ENCODE data around the gene DNAJC18. TPM values are rescaled to one million over a fixed set of nuclear protein-coding genes. Genes with fewer than 3 reads are reported as not detected.

Gene DNAJC18
- total RNA-seq, 1 experiment from 2014 or later = 12.5 TPM

- Histone ChIP-seq H3K9me3 (no peaks in the 10 kb centered on the region), H3K36me3 (ENCODE audit: control insufficient read depth, insufficient read depth, low read length) (no peaks in the 10 kb centered on the region; the same call in 1 of the 2 replicates), H3K4me1 (0 out of 2 replicates have a peak, but pooled peaks cover 4% of the 10 kb centered on the region), H3K4me3 (ENCODE audit: low read depth, low read length) (no peak overlapping the region; the same call in 1 of the 2 replicates), H3K27me3 (replicated peaks; ENCODE audit: control insufficient read depth, insufficient read depth, low read length) (no peaks in the 10 kb centered on the region)
- H3K36me3 Mint-ChIP-seq (ENCODE audit: insufficient read depth, unreplicated experiment) = peaks cover 19% of the 10 kb centered on the region
- DNase-seq = peak in 1 of 2 experiments; percentile 52
- TF ChIP-seq CTCF (IDR thresholded peaks at IDR 0.05; ENCODE audit: insufficient read depth in 1 of 2, low read depth in 1 of 2, low read length in 1 of 2, severe bottlenecking in 1 of 2, unreplicated experiment in 1 of 2) = peak; percentile 44 to 52
- intact Hi-C loops (cut with micrococcal nuclease; ENCODE audit: unreplicated experiment) = loop anchor here (1.0 kb wide), 1 partner anchor 9 kb away; no protein-coding TSS in a partner anchor
- H3K9me3 Mint-ChIP-seq (ENCODE audit: unreplicated experiment) = no peaks in the 10 kb centered on the region
- ChIA-PET CTCF (interaction anchor here (0.6 kb wide), 1 partner anchor 425 kb away, joined by 3 read pairs; no protein-coding TSS in a partner anchor), POLR2A (no interaction called here)
- peak overlapping the region; percentile 90 for H3K4me3 Mint-ChIP-seq (ENCODE audit: unreplicated experiment)
- peaks cover 13% of the 10 kb centered on the region for H3K4me1 Mint-ChIP-seq (ENCODE audit: low read depth, unreplicated experiment)
- no TSS peak for BruUV-seq (replicated peaks)
- H3K27me3 Mint-ChIP-seq (ENCODE audit: insufficient read depth, unreplicated experiment) = no peaks in the 10 kb centered on the region
- peak overlapping the region; percentile 97 for H3K27ac Mint-ChIP-seq (ENCODE audit: unreplicated experiment)
Observed at GRCh38 chr5:139402561-139403158, 36.7 kb downstream of the DNAJC18 start.

- TF ChIP-seq CTCF (IDR thresholded peaks at IDR 0.05; ENCODE audit: insufficient read depth in 1 of 2, low read depth in 1 of 2, low read length in 1 of 2, severe bottlenecking in 1 of 2, unreplicated experiment in 1 of 2) = no peak
- H3K4me3 Mint-ChIP-seq (ENCODE audit: unreplicated experiment) = no peak overlapping the region
Observed at GRCh38 chr5:139401546-139401945, 37.8 kb downstream of the DNAJC18 start.

DNA sequence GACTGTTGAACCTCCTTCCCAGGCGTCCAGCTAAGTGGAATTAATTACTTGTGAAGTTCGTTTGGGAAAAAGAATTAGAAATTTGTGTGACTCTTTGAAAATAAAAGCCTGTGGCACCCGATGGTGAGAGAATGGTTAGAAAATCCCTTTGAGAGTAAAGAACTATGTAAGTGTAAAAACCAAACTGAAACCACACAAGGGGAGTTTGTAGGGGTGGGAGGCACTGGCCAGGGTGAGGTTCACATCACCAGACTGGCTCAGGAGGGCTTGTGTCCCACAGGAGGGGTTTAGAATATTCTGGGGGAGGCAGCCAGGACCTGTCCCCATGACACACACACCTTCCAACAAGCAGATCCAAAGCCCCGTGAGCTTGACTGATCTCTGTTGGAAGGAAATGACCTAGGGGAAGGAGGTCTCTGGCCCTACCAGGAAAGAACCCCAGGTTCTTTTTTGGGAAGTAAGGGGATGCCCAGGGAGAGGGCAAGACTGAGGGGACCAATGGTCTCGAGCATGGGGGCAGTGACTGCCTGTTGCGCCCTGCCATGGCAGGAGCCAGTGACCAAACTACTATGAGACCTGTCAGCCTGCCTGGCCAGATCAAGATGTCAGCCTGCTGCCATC is 39.7 kb downstream of the DNAJC18 start:
- H3K4me1 Mint-ChIP-seq (ENCODE audit: low read depth, unreplicated experiment) = peaks cover 11% of the 10 kb centered on the region
- no peak overlapping the region for H3K4me3 ChIP-seq (ENCODE audit: low read depth, low read length)
- no peak overlapping the region for H3K4me3 Mint-ChIP-seq (ENCODE audit: unreplicated experiment)
- H3K27me3 ChIP-seq (replicated peaks; ENCODE audit: control insufficient read depth, insufficient read depth, low read length) = no peaks in the 10 kb centered on the region
- intact Hi-C loops (cut with micrococcal nuclease; ENCODE audit: unreplicated experiment) = no loop called here
- ChIA-PET CTCF (no interaction called here), POLR2A (no interaction called here)
- no peaks in the 10 kb centered on the region for H3K27me3 Mint-ChIP-seq (ENCODE audit: insufficient read depth, unreplicated experiment)
- no peak overlapping the region for H3K27ac Mint-ChIP-seq (ENCODE audit: unreplicated experiment)
- no peak for TF ChIP-seq CTCF (IDR thresholded peaks at IDR 0.05; ENCODE audit: insufficient read depth in 1 of 2, low read depth in 1 of 2, low read length in 1 of 2, severe bottlenecking in 1 of 2, unreplicated experiment in 1 of 2)
- no peaks in the 10 kb centered on the region for H3K9me3 ChIP-seq
- peaks cover 19% of the 10 kb centered on the region for H3K36me3 Mint-ChIP-seq (ENCODE audit: insufficient read depth, unreplicated experiment)
- no peak for DNase-seq
- no peaks in the 10 kb centered on the region for H3K9me3 Mint-ChIP-seq (ENCODE audit: unreplicated experiment)
- H3K4me1 ChIP-seq = 0 out of 2 replicates have a peak, but pooled peaks cover 4% of the 10 kb centered on the region
- H3K36me3 ChIP-seq (ENCODE audit: control insufficient read depth, insufficient read depth, low read length) = no peaks in the 10 kb centered on the region; the same call in 1 of the 2 replicates
- BruUV-seq (replicated peaks) = no TSS peak

More at GRCh38 chr5:139401546-139401945, 37.8 kb downstream of the DNAJC18 start:
- ChIA-PET CTCF (no interaction called here), POLR2A (no interaction called here)
- Histone ChIP-seq H3K4me3 (ENCODE audit: low read depth, low read length) (no peak overlapping the region), H3K9me3 (no peaks in the 10 kb centered on the region), H3K27me3 (replicated peaks; ENCODE audit: control insufficient read depth, insufficient read depth, low read length) (no peaks in the 10 kb centered on the region), H3K36me3 (ENCODE audit: control insufficient read depth, insufficient read depth, low read length) (no peaks in the 10 kb centered on the region; the same call in 1 of the 2 replicates), H3K4me1 (0 out of 2 replicates have a peak, but pooled peaks cover 4% of the 10 kb centered on the region)
- intact Hi-C loops (cut with micrococcal nuclease; ENCODE audit: unreplicated experiment) = no loop called here
- Mint-ChIP-seq H3K27ac (ENCODE audit: unreplicated experiment) (no peak overlapping the region), H3K9me3 (ENCODE audit: unreplicated experiment) (no peaks in the 10 kb centered on the region), H3K4me1 (ENCODE audit: low read depth, unreplicated experiment) (peaks cover 13% of the 10 kb centered on the region), H3K36me3 (ENCODE audit: insufficient read depth, unreplicated experiment) (peaks cover 19% of the 10 kb centered on the region), H3K27me3 (ENCODE audit: insufficient read depth, unreplicated experiment) (no peaks in the 10 kb centered on the region)
- BruUV-seq (replicated peaks) = no TSS peak
- no peak for DNase-seq

All from Caco-2 (cell line).